WTC11 (cell line): Measurements from ENCODE around the gene RPP14. TPM values are rescaled to one million over a fixed set of nuclear protein-coding genes. Genes with fewer than 3 reads are reported as not detected.

ENCODE experiments used
- ATAC-seq: fragments of 200-7000 bp; cut with Tn5 transposase; 2 replicates; pipeline ENCODE4 v1.10.0; 2021; ENCODE audit warnings: mild to moderate bottlenecking, moderate library complexity
- CTCF ChIA-PET: fragments of 300-600 bp; sonication (Branson Sonifier 250); formaldehyde crosslinking; loops from one replicate; lab custom pipeline; 2021; ENCODE audit warnings: antibody characterized with exemption; lab: Charles Lee
- POLR2A ChIA-PET: fragments of 350-600 bp; sonication (Branson Sonifier 250); formaldehyde crosslinking; loops from one replicate; lab custom pipeline; 2021; ENCODE audit warnings: antibody characterized with exemption; lab: Charles Lee
- DNase-seq: peaks from one replicate; pipeline ENCODE4 v3.0.0; 2021; ENCODE audit warnings: low spot score
- H3K27ac Mint-ChIP-seq: 2 replicates; pipeline ENCODE4 v1.8.0; 2021; ENCODE audit warnings: mixed read lengths
- H3K27me3 Mint-ChIP-seq: 2 replicates; pipeline ENCODE4 v1.8.0; 2021; ENCODE audit warnings: low read depth, mild to moderate bottlenecking, moderate library complexity, mixed read lengths
- H3K36me3 Mint-ChIP-seq: 2 replicates; pipeline ENCODE4 v1.8.0; 2021; ENCODE audit warnings: mixed read lengths
- H3K4me1 Mint-ChIP-seq: 2 replicates; pipeline ENCODE4 v1.8.0; 2022; ENCODE audit warnings: mixed read lengths
- H3K4me3 Mint-ChIP-seq: 2 replicates; pipeline ENCODE4 v1.8.0; 2021; ENCODE audit warnings: mild to moderate bottlenecking, moderate library complexity, mixed read lengths
- H3K9me3 Mint-ChIP-seq: 2 replicates; pipeline ENCODE4 v1.8.0; 2021; ENCODE audit warnings: mixed read lengths
- AFF4 ChIP-seq: sonication (generic); formaldehyde crosslinking; IDR thresholded peaks from 2 replicates; pipeline ENCODE4 v1.8.1; 2023; ENCODE audit warnings: mild to moderate bottlenecking, missing genetic modification reagents, borderline replicate concordance
- AR ChIP-seq: fragments of 250-450 bp; sonication (Bioruptor Pico); IDR thresholded peaks from 2 replicates; pipeline ENCODE4 v1.9.0; 2021; ENCODE audit warnings: mild to moderate bottlenecking
- CDX4 ChIP-seq: fragments of 250-450 bp; sonication (Bioruptor Pico); IDR thresholded peaks from 2 replicates; pipeline ENCODE4 v1.9.0; 2021; ENCODE audit warnings: moderate library complexity, mild to moderate bottlenecking, inconsistent platforms, borderline replicate concordance
- ELF4 ChIP-seq: sonication (generic); formaldehyde crosslinking; IDR thresholded peaks from 2 replicates; pipeline ENCODE4 v1.8.1; 2022; ENCODE audit warnings: low read depth, mild to moderate bottlenecking, moderate library complexity, missing genetic modification reagents
- GRHL2 ChIP-seq: fragments of 250-450 bp; sonication (Bioruptor Pico); IDR thresholded peaks from 2 replicates; pipeline ENCODE4 v1.8.0; 2022; ENCODE audit warnings: mild to moderate bottlenecking, moderate library complexity; ENCODE audit not compliant: insufficient replicate concordance, severe bottlenecking
- OVOL2 ChIP-seq: fragments of 250-450 bp; sonication (Bioruptor Pico); IDR thresholded peaks from 2 replicates; pipeline ENCODE4 v1.9.0; 2021; ENCODE audit warnings: mild to moderate bottlenecking, borderline replicate concordance
- RORB ChIP-seq: fragments of 250-450 bp; sonication (Bioruptor Pico); IDR thresholded peaks from 2 replicates; pipeline ENCODE4 v1.9.0; 2021; ENCODE audit warnings: mild to moderate bottlenecking
- SMAD3 ChIP-seq: sonication (generic); formaldehyde crosslinking; IDR thresholded peaks from 2 replicates; pipeline ENCODE4 v1.8.0; 2022; ENCODE audit warnings: missing genetic modification reagents, mild to moderate bottlenecking, borderline replicate concordance
- SMAD4 ChIP-seq: sonication (generic); formaldehyde crosslinking; IDR thresholded peaks from 2 replicates; pipeline ENCODE4 v1.8.0; 2022; ENCODE audit warnings: mild to moderate bottlenecking, missing genetic modification reagents
- ZNF232 ChIP-seq: sonication (generic); formaldehyde crosslinking; IDR thresholded peaks from 2 replicates; pipeline ENCODE4 v1.8.0; 2022; ENCODE audit warnings: mild to moderate bottlenecking, missing genetic modification reagents
- ZSCAN18 ChIP-seq: fragments of 250-450 bp; sonication (Bioruptor Pico); IDR thresholded peaks from 2 replicates; pipeline ENCODE4 v2.1.2; 2022; ENCODE audit warnings: mild to moderate bottlenecking, moderate library complexity
- total RNA-seq: library from RNA; stranded (reverse); gene quantifications from 3 replicates; pipeline ENCODE4 v1.2.3, GENCODE V29; 2021
- TF ChIP-seq, protein P1 (sequence below): fragments of 200-600 bp; IDR thresholded peaks from 2 replicates; pipeline ENCODE4 v1.8.0; 2022; ENCODE audit warnings: antibody characterized with exemption
- TF ChIP-seq, protein P2 (sequence below): sonication (generic); formaldehyde crosslinking; IDR thresholded peaks from 2 replicates; pipeline ENCODE4 v1.8.1; 2022; ENCODE audit warnings: low read depth, mild to moderate bottlenecking, moderate library complexity, missing genetic modification reagents, borderline replicate concordance

Gene RPP14
- total RNA-seq, 1 experiment from 2014 or later = 17.9 TPM

GRCh38 chr3:58299839-58300516, 6.1 kb upstream of the RPP14 start:
- no peak for DNase-seq
- no peak overlapping the region for H3K27ac Mint-ChIP-seq

DNA sequence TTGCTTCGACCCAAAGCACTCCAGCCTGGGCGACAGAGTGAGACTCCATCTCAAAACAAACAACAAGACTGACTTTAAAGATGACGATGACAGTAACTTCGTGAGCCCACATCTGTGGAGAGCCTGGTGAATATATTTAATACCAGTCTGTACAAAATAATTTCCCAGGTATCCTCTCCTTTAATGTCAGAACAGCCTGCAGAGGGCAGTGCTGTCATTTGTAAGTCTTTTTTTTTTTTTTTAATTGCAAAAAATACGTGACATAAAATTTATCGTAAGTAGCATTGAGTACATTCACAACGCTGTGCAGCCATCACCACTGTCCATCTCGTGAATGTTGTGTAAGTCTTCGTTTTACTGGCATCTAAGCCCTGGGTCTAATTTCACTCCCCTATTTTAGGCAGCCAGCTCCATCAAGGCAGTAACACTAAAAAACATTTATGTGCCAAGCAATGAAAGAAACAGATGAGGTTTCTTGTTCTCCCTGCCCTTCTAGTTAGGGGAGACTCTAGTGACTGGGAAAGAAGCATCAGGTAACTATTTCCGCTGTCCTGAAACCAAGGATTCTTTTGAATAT, 1.7 kb downstream of the RPP14 start:
- H3K4me1 Mint-ChIP-seq = peaks cover 11% of the 10 kb centered on the region
- CTCF ChIA-PET = interaction anchor here (0.6 to 3.5 kb wide), 26 partner anchors 11 to 296 kb away, joined by 3 to 76 read pairs (median 8); partner anchors contain the start of genes ABHD6, ACOX2, KCTD6 and PDHB
- H3K27ac Mint-ChIP-seq = no peak overlapping the region; the same call in 1 of the 2 replicates
- DNase-seq (no peak), ATAC-seq (no peak)
- peaks cover 22% of the 10 kb centered on the region for H3K36me3 Mint-ChIP-seq
- TF ChIP-seq OVOL2 (CRISPR knock-in tag) (no peak), GRHL2 (CRISPR knock-in tag) (no peak), SMAD3 (CRISPR knock-in tag) (no peak), RORB (CRISPR knock-in tag) (no peak), AFF4 (CRISPR knock-in tag) (no peak), AR (CRISPR knock-in tag) (no peak), ZSCAN18 (CRISPR knock-in tag) (no peak), ZNF232 (CRISPR knock-in tag) (no peak), CDX4 (CRISPR knock-in tag) (no peak), SMAD4 (no peak)
- no peaks in the 10 kb centered on the region for H3K9me3 Mint-ChIP-seq
- peak overlapping the region; percentile 95 for H3K4me3 Mint-ChIP-seq
- peaks cover 4% of the 10 kb centered on the region for H3K27me3 Mint-ChIP-seq
- POLR2A ChIA-PET = no interaction called here

More at GRCh38 chr3:58299839-58300516, 6.1 kb upstream of the RPP14 start:
- Mint-ChIP-seq H3K9me3 (peaks cover 4% of the 10 kb centered on the region; the same call in 1 of the 2 replicates), H3K4me1 (peaks cover 9% of the 10 kb centered on the region), H3K27me3 (peaks cover 14% of the 10 kb centered on the region), H3K36me3 (no peaks in the 10 kb centered on the region), H3K4me3 (no peak overlapping the region)
- ATAC-seq = peak; percentile 65
- ChIA-PET POLR2A (no interaction called here), CTCF (interaction anchor here (0.6 to 7.9 kb wide), 20 partner anchors 25 to 282 kb away, joined by 3 to 126 read pairs (median 5); partner anchors contain the start of genes ABHD6 and ACOX2)
- TF ChIP-seq ELF4 (CRISPR knock-in tag) = no peak
- TF ChIP-seq, protein P1, sequence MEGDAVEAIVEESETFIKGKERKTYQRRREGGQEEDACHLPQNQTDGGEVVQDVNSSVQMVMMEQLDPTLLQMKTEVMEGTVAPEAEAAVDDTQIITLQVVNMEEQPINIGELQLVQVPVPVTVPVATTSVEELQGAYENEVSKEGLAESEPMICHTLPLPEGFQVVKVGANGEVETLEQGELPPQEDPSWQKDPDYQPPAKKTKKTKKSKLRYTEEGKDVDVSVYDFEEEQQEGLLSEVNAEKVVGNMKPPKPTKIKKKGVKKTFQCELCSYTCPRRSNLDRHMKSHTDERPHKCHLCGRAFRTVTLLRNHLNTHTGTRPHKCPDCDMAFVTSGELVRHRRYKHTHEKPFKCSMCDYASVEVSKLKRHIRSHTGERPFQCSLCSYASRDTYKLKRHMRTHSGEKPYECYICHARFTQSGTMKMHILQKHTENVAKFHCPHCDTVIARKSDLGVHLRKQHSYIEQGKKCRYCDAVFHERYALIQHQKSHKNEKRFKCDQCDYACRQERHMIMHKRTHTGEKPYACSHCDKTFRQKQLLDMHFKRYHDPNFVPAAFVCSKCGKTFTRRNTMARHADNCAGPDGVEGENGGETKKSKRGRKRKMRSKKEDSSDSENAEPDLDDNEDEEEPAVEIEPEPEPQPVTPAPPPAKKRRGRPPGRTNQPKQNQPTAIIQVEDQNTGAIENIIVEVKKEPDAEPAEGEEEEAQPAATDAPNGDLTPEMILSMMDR = peak; percentile 48; the same call in 1 of the 2 replicates
- TF ChIP-seq, protein P2, sequence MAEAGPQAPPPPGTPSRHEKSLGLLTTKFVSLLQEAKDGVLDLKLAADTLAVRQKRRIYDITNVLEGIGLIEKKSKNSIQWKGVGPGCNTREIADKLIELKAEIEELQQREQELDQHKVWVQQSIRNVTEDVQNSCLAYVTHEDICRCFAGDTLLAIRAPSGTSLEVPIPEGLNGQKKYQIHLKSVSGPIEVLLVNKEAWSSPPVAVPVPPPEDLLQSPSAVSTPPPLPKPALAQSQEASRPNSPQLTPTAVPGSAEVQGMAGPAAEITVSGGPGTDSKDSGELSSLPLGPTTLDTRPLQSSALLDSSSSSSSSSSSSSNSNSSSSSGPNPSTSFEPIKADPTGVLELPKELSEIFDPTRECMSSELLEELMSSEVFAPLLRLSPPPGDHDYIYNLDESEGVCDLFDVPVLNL (CRISPR knock-in tag) = no peak
